Skin epidermis (tissue), 12 donors: ENCODE results near the gene IL17A.
"Not testable (repeated sequence)": the region's sequence is repeated elsewhere in the genome, so short reads cannot be mapped to it uniquely, and the experiment has no call there.

ENCODE experiments used
- H3K27ac ChIP-seq, 21 experiments: fragments of 200-600 bp; sonication (generic) in 11 of 21; one replicate each; pipeline ENCODE4 v1.5.0; 2020; ENCODE audit warnings: mild to moderate bottlenecking in 3 of 21, inconsistent platforms in 2 of 21, moderate library complexity in 2 of 21
- H3K4me3 ChIP-seq, 7 experiments: fragments of 200-600 bp; sonication (generic) in 2 of 7; one replicate each; pipeline ENCODE4 v1.5.0; 2020; ENCODE audit warnings: inconsistent platforms in 2 of 7, mild to moderate bottlenecking in 2 of 7, moderate library complexity in 1 of 7

Gene IL17A

DNA sequence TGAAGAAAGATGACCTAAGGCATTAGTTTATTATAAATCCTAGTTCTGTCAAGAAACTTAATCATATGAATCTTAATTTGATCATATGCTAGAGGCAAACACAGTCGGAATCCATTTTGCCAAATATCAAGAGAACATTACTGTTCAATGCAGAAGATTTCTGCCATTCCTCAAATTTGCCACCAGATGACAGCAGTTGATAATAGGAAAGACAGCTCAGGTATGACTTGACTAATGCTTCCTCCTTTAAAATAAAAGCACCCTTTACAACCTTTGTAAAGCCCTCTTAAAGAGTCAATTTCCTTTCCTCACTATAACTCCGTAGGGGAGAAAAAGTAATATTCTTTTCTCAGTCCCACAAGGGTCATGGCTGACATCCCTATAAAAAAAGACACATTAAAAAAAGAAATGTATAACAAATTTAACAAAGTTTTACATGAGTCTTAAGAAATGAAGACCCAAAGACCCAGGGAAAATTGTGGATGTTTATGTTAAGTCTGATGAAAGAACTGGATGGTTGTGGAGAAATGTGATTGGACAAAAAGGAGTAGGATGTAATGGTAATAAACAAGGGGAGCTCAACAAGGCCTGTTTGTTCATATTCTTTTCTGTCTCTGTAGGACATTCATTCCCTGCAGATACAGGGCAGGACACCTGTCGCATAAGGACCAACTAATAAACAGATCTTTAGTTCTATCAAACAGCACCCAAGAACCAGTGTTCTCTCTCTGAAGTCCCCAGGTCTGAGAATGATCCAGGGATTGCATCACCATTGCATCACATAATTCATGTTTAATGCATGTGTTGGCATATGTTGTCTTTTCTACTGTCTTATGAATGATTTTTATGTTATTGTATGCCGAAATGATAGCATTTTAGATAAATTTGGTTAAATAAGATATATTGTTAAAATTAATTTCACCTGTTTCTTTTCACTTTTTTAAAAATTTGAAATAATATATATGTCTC is 23.0 kb upstream of the IL17A start:
- Histone ChIP-seq H3K4me3 (no peak overlapping the region), H3K27ac (no peak overlapping the region)

DNA sequence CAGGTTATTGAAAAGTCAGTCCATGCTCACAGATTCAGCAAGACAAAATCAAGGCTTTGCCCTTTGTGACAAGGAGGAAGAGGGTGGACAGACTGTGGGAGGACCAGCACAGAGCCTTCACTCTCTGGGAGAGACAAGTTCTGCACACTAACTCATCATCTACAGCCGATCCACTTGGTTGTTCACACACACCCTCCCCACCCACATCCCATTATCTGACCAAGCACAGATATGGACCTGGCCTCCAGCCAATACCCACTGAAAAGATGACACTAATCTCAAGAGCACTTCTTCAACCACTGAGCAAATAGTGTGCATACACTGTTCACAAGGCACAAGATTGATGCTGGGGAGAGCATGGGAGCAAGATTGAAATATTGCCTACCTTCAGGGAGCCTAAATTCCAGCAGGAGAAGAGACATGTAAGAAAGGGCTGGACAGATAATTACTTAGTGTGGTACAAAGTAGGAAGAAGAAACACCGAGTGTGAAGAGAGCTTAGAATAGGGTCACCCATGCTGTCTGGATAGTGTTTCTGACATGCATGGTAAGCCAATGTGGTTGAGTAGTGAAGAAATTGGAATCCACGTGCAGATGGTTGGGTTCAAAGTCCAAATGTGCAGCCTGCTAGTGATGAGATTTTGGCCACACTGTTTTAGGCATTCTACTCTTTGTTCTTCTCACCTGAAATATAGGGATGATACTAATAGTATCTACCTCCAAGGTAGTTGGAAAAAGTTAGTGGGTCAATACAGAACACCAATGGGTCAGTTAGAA is 21.7 kb upstream of the IL17A start:
- Histone ChIP-seq H3K27ac (no peak overlapping the region), H3K4me3 (no peak overlapping the region)

GRCh38 chr6:52167267-52167666 is 18.9 kb upstream of the IL17A start:
- H3K4me3 ChIP-seq = no peak overlapping the region
- H3K27ac ChIP-seq = no peak overlapping the region

DNA sequence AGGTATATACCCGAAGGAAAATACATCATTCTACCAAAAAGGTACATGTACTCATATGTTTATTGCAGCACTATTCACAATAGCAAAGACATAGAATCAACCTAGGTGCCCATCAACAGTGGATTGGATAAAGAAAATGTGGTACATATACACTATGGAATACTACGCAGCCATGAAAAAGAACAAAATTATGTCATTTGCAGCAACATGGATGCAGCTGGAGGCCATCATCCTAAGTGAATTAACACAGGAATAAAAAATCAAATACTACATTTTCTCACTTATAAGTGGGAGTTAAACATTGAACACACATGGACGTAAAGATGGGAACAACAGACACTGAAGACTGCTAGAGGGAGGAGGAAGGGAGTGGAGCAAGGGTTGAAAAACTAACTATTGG is 17.8 kb upstream of the IL17A start:
- not testable (repeated sequence) for H3K4me3 ChIP-seq, H3K27ac ChIP-seq

GRCh38 chr6:52174118-52174517 is 12.1 kb upstream of the IL17A start:
- Histone ChIP-seq H3K27ac (no peak overlapping the region), H3K4me3 (no peak overlapping the region)

DNA sequence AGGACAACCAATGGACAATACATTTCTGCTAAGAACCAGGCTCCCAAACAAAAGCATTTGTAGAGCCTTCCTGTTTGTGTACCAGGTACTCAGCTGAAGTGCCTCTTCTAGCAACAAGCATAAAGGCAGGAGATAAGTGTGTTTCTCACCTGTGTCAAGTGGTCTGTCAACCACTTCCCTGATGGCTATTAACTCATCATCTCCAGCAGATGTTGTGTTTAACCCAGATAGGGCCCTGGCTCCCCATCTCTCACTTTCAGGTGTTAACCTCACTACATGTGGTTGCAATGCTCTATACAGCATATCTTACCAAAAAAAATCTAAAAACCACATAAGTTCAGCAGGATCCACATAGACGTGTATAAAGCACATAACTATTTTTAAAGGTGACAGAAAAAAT is 9.6 kb upstream of the IL17A start:
- H3K27ac ChIP-seq = no peak overlapping the region
- no peak overlapping the region for H3K4me3 ChIP-seq

DNA sequence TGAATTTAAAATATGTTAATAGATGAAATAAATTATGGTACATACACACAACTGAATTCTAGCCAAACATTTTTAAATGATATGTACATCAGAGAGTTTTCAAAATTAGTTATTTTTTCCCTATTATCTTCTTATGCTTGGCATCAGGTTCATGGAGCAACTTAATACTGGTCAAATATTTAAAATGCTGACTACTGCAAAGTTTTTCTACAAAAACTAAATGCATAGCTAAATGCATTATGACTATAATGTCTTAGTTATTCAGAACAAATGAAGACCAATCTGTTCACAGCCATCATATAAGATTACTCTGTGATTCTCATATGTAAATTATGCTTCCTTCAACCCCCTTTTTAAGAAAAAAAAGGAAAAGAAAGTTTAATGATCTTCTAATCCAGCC is 8.2 kb upstream of the IL17A start:
- no peak overlapping the region for H3K4me3 ChIP-seq

DNA sequence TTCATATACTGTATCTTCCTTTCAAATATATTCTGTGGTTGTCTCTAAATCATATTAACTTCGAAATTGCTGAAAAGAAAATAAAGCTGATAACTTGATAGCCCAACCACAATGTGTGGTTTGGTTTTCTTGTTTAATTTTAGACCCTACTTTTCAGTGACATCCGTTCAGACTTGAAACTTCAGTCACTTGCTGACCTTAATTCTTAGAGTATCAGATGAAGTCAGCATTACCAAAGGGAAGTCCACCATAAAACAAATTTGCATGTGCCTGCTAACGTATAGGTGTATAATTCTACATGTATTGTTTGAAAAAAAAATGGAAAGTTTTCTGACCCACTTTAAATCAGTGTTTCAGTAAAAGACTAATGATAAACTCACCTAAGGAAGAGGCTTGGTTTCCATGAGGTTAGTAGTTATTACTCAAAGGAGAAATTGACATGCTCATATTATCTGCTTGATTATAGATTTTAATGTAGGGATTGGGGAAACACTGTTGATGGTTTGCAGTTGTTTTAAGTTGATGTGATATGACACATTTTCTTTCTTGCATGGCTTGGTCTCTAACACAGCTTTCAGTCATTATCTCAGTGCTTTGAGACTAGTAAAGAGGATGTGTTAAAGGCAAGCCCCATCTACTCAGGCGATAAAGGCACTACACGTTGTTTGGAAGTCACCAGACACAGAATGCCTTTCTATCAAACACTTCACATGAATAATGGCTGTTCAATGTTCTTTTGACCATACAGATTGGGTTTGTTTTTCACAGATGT is 5.2 kb upstream of the IL17A start:
- no peak overlapping the region for H3K4me3 ChIP-seq
- H3K27ac ChIP-seq = no peak overlapping the region

More for the DNA sequence above, 8.2 kb upstream of the IL17A start:
- H3K27ac ChIP-seq = no peak overlapping the region

GRCh38 chr6:52183131-52183713 is 3.0 kb upstream of the IL17A start:
- no peak overlapping the region for H3K27ac ChIP-seq
- no peak overlapping the region for H3K4me3 ChIP-seq

- no peak overlapping the region for H3K4me3 ChIP-seq
- no peak overlapping the region for H3K27ac ChIP-seq
Measured at GRCh38 chr6:52186480-52186879, 305 bp downstream of the IL17A start.

GRCh38 chr6:52187098-52187497 is 923 bp downstream of the IL17A start:
- H3K27ac ChIP-seq = no peak overlapping the region
- H3K4me3 ChIP-seq = no peak overlapping the region

- Histone ChIP-seq H3K4me3 (no peak overlapping the region), H3K27ac (no peak overlapping the region)
Measured at GRCh38 chr6:52189974-52190373, 3.8 kb downstream of the IL17A start.

DNA sequence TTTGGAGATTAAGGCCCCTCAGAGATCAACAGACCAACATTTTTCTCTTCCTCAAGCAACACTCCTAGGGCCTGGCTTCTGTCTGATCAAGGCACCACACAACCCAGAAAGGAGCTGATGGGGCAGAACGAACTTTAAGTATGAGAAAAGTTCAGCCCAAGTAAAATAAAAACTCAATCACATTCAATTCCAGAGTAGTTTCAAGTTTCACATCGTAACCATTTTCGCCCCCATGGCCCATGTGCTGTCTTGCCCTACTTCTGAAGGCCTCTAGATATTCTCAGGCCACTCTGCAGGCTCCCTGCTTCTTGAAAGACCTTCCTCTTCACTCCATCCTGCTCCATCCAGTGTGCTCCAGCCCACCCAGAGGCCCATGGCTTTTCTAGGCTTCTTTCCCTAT is 4.2 kb downstream of the IL17A start:
- Histone ChIP-seq H3K4me3 (no peak overlapping the region), H3K27ac (no peak overlapping the region)

DNA sequence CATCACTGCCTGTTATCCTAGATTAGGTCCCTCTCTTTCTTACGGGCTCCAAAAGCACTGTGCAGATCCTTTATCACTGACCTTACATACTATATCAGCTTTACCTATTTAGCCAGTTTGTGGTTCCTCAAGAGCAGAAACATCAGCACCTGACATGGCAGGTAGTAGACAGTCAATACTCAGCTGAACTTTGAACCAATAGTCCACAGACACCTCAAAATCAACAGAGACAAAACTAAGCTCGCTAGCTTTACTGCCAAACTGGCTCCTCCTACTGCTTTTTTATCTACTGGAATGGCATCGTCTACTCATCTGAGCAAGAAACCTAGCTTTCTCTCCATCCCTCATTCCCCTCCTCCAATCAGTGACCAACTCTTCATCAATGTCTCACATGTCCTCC is 5.6 kb downstream of the IL17A start:
- H3K27ac ChIP-seq = no peak overlapping the region
- no peak overlapping the region for H3K4me3 ChIP-seq

- Histone ChIP-seq H3K27ac (no peak overlapping the region), H3K4me3 (no peak overlapping the region)
Measured at GRCh38 chr6:52195886-52196285, 9.7 kb downstream of the IL17A start.

GRCh38 chr6:52200088-52200487 is 13.9 kb downstream of the IL17A start:
- not testable (repeated sequence) for H3K27ac ChIP-seq, H3K4me3 ChIP-seq

DNA sequence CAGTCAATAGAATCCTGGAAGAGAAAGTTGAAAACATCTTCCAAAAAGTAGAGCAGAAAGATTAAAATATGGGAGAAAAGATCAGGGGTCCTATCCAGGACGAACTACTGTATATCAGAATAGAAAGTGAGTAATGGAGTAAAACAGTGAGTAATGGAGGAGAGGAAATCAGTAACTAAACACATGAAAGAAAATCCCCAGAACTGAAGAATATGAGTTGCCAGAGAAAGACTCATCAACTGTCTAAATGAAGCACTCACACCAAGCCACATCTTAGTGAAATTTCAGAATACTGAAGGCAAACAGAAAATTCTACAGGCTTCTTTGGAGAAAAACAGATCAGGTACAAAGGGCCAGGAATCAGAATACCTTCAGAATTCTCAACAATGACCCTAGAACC is 14.9 kb downstream of the IL17A start:
- no peak overlapping the region for H3K27ac ChIP-seq
- H3K4me3 ChIP-seq = no peak overlapping the region

GRCh38 chr6:52201493-52201892 is 15.3 kb downstream of the IL17A start:
- Histone ChIP-seq H3K27ac (no peak overlapping the region), H3K4me3 (no peak overlapping the region)

DNA sequence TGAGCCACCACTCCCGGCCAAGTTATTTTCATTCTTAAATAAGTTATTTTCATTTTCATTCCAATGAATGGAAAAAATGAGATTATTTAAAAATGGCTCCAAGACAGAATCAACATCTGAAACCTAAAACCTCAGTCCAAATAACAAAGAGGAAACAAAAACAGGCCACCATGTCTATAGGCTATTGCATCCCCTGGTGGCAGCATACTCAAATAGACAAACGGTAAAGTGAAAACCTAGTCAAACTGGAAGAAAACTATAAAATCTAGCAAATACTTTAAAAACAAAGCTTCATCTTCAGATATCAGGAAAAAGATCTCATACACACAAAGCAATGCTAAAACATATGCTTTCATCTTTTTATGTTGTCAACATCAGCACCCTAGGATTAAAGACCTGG is 20.9 kb downstream of the IL17A start:
- H3K27ac ChIP-seq = no peak overlapping the region
- H3K4me3 ChIP-seq = no peak overlapping the region

GRCh38 chr6:52208612-52209011 is 22.4 kb downstream of the IL17A start:
- no peak overlapping the region for H3K27ac ChIP-seq

More at GRCh38 chr6:52208612-52209011, 22.4 kb downstream of the IL17A start:
- H3K4me3 ChIP-seq = no peak overlapping the region
